GM21717 (cell line): ENCODE data around the gene FLT3.

Source experiments
- ATAC-seq: cut with Tn5 transposase; IDR thresholded peaks from one replicate; pipeline ENCODE4 v1.9.1; 2021; ENCODE audit warnings: mild to moderate bottlenecking, moderate library complexity; ENCODE audit not compliant: unreplicated experiment

Gene FLT3

DNA sequence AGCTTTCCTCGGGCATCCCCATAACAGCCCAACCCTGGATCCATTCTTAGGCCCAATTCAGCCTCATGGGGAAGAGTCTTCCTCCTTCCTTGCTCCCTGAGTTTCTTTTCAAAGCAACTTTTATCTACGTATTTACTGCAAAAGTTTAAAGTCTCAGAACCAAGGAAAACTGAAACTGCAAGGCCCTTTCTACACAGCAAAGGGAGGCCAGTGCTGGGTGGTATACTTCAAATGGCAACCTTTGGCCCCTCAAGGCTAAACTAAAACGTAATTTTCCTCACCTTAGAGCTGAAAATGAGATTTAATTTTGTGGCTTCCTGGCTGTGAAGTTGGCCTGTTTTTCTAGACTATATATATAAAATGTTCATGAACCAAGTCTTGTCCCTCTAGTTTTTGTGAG is 136.9 kb downstream of the FLT3 start:
- no peak for ATAC-seq

DNA sequence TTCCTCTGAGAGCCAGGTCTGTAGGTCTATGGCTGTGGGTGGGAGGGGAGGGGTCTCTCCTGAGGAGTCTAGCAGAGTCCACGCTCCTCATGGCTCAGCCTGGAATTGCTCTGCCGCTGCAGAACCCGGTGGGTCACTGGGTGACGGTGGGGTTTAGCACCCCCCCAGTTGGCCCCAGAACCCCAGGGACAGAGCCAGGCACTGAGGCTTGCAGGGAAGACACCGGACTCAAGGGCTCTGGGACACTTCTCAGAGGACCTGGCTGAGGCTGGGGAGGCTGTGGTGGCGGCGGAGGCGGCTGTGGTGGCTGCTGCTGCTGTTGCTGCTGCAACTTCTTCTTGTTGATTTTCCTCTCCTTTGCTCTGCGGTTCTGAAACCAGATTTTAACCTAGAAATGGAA is 137.4 kb downstream of the FLT3 start:
- ATAC-seq = no peak

DNA sequence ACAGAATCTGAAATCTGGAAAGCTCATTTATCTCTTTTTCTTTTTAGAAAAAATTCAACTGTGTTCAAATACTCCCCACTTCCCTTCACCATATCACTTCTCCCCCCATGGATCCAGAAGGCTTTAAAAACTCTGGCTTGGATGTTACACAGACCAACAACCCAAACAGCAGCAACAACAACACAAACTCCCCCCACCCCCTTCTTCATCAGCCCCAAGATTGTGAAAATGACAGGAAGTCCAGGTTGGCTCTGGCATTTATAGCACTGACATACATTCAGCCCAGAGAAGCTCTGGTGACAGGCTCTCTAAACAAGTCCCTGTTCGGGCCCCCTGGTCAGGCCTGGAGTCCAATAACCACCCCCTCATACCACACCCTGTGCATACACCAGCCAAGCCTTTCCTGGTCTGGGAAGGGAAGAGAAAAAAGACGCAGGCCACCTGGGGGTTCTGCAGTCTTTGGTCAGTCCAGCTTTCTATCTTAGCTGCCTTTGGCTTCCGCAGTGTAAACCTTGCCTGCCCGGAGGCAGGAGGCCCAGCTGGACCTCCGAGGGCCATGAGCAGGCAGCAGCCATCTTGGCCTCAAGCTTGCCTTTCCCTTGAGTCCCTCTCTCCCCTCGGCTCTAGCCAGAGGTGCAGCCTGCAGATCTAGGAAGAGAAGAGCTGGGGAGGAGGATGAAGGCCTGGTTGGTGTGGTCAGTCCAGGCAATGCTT is 138.1 kb downstream of the FLT3 start:
- no peak for ATAC-seq

DNA sequence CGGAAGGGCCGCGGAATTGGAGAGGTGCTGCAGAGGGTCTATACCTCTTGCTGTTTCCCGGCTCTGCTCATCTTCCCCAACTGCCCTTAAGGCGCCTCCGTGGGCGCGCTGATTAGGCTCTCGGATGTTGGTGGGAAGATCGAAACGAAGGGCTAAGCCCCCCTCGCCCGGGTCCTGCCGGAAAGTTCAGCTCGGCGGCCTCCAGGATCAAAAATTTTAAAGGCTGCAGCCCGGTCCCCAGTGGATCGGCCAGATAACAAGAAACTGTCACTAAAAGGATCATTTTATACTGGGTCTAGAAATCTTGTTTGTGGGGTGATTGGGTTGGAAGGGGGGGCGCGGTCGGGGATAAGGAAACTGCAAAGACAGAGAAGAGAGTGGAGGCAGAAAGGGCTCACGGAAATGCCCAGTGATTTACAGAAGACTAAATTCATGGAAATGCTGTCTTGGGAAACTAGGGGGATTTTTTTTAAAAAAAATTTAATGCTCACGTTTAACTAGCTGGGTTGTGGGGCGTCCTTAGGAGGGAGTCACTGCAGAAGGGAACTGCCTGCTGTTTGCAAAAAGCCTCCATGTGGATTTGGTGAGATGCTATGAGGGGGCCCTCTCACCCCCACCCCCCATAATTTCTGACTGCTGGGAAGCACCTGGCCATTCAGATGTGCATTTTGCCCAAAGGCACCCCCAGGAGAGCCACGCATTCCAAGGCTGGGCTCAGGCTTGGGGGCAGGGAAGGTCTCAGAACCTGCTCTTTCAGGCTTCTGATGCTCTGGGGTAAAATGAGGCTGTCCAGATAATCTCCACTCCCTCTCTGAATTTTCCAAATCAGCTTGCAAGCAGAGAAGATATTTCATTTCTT is 138.9 kb downstream of the FLT3 start:
- ATAC-seq = no peak

DNA sequence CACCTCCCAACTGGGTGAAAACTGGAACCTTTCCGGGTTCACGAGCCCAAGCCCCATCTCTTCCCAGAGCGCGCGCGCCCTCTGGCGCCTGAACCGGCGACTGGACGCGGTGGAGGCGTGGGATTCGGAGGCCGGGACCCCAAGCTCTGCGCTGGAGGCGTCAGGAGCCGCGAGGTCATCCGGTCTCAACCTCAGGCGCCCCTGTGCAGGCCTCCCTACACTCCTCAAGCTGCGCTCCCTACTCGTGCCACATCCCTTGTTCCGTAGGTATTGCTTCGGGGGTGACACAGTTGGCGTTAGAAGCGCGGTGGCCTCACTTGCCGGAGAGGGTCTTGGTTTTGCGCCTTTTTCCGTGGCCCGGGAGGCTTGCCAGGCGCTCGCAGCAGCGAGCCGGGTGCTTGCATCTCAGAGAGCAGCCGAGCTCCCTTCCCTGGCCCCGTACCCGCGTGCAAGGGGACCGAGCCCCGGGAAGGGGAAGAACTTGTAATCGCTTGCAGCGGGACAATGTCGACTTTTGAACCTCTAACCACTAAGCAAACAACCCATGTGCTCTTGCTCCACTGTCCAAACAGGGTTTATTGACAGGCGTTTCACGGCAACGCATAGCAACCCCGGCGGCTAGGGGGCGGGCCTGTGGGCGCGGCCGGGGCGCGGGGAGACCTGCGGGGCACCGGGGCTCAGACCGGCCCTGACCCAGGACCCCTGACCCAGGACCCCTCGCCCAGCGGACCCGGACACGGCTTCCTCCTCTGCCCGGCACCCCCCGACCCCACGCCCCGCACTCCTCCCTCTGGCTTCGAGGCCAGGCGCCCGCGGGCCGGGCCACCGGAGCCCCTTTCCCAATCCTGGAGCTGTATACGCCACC is 139.8 kb downstream of the FLT3 start:
- ATAC-seq = no peak

DNA sequence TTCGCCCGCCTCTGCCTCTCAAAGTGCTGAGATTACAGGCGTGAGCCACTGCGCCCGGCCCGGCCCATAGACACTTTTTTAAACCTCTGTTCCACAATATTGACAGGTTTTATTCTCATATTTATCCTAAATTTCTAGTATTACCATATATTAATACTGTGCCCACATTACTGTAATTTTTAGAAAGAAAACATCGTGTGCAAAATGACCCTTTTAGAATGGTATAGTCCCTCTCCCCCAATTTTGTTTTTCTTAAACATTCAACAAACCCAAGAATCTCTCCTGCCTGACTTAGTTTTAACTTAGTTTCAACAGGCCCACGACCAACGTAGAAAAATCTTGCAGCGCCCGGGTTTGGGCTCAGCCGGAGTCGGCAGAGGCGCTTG is 140.4 kb downstream of the FLT3 start:
- ATAC-seq = no peak

DNA sequence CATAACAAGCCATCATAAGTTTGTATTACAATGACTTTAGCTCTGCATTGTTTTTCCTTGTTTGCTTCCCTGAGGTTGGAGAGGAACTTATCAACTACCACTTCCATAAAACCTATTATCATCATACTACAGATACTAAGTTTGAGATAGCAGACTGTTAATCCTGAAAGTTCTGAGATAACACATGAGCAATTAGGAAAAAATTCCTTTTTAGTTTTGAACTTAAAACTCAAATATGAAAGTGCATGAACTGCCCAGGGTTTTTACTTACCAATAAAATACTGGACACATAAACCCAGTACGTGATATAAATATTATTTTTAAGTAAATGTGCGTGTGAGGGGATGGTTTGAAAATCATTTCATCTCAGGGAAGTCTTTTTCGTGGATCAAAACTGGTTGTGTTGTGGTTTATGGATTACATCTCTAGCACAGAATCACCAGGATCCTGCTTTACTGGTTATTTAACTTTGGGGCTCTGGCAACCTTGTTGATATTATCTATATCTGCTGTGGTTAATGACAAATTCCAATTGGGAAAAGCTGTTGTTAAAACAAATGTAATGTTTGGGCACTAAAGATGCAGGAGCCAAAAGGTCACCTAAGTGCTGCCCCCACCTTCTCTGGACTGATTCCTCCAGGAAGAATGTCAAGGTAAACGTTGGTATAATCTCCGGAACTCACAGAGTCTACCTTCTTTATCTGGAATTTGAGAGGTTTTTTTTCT is 143.6 kb downstream of the FLT3 start:
- no peak for ATAC-seq

DNA sequence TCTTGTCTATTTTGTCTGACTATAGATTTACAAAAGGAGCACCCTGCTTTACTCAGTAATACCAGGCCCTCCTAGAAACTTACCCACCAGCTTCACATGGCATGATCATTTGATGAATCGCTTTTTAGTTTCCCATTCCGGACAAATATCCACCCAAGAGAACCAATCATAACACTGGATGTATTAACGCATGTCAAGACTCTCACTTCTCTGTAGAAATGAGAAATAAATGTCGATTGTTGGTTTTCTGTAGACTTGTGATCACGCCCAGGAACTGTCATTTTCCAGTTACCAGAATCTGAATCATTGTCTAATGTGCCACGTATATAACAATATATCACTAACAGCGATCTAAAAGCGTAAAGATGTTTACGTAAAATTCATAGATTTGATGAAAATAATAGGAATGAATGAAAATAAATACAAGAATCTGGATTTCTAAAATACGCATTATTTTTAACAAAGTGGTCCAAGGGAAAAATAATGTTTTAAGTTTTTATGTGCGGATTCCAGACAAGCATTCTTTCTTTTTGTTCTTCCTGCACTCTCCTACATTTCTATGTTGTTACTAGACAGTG is 145.3 kb downstream of the FLT3 start:
- no peak for ATAC-seq

DNA sequence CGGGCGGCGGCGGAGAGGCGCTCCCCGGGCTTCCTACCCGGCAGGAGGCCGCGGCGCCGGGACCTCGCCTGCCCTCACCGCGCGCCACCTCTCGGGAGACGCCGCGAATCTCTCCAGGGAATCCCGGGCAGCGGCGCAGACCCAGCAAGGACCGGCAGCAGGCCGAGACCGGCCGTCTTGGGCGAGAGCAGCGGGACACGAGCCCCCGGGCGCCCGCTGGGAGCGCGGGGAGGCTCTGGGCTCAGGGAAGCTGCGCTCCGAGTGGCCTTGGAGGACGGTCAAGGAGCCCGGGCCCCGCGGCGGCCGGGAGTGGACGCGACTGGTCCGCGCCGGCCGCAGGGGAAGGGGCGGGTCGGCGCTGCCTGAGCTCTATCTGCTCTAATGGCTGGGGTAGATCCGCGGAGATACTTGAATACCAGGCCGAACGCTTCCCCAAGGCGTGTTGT is 145.9 kb downstream of the FLT3 start:
- peak; percentile 35 for ATAC-seq

DNA sequence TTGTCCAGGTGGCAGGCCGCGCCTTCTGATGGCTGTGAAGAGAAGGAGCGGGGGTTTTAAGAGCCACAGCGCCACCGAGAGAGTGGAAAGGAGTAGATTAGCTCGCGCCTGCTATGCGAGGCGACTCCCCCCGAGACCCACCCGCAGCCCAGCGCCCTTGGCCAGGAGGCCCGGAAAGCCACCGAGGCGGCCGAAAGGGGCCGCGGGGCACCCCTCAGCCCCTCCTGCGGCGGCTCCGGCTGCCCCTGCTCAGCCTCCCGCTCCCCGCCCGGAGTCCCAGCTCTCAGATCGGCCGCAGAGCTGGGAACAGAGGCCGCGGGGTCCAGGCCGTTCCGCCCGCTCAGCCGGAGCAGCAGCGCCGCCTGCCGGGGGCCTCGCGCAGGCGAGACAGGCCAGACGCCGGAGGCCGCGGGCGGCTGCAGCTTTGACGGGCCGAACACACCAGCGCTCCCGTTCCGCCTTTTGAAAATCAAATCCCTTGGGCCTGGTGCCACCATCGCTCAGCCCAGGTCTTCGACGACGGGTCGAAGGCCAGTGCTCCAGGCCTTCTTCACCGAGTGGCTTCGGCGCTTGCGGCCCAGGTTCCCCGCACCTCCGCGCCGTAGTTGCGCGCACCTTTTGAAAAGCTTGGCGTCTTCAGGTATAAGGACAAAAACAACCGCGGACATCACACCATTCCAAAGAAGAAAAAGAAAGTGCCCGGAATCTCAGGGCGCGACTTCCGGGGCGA is 146.5 kb downstream of the FLT3 start:
- ATAC-seq = peak; percentile 88
